CD4-positive, alpha-beta T cell treated with Interleukin-4 for 1 hour (primary cell): ENCODE measurements around the gene CTCFL.
"Not testable (repeated sequence)": the region's sequence is repeated elsewhere in the genome, so short reads cannot be mapped to it uniquely, and the experiment has no call there.

Experiments
- DNase-seq, 2 donors: peaks; one replicate each; pipeline ENCODE4 v3.0.0-alpha.2; 2020 to 2022

CTCFL gene

DNA sequence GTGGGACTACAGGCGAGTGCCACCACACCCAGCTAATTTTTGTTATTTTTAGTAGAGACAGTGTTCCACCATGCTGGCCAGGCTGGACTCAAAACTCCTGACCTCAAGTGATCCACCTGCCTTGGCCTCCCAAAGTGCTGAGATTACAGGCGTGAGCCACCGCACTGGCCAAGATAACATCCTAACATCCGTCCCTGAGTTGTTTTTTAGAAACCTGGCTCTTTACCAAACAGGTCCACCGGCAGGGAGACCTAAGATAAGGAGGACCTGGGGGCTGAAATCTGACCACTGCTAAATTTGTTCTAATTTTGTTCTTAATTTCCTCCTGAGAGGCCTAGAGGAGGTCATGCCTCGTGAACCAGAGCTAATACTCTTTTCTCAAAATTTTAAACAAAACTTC is 20.5 kb downstream of the CTCFL start:
- DNase-seq = no peak

DNA sequence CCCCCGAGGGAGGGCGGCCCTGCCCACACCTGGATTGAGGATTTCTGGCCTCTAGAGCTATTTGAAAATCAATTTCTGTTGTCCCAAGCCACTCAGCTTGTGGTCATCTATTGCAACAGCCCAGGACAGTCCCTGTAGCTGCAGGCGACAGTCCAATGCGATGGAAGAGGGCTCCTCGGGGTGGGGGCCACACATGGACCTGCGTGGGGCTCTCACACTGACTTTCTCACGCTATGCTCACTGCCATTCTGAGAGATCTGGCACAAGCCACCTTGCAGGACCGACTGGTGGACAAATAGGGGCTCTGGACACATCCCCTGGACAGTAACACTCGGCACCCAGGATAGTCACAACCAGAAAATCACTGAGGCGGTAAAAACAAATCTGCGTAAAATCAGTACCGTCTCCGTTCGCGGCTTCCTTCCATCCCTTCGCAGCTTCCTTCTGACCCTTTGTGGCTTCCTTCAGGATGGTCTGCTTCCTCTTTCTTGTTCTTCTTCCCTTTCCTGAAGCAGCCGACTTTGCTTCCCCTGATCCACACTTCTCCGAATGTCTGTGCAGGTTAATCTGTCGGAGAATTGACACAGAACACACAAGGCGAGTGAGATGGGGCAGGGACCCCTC is 21.8 kb downstream of the CTCFL start:
- peak in 1 of 2 donors; percentile 17 for DNase-seq

DNA sequence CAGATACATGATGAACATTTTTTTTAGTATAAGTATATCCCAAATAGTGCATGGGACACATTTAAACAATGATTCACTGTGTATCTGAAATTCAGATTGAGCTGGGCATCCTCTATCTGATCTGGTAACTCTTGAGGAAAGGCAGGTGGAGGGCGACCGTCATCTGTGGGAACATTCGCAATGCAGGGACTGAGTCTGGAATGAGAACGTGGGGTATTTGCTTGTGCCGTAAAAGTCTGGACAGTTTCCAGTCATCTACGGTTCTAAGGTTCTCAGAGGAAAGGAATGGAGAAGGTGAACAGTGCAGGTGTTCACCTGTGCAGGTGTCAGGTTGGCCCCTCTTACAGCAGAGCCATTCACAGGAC is 22.6 kb downstream of the CTCFL start:
- no peak for DNase-seq

DNA sequence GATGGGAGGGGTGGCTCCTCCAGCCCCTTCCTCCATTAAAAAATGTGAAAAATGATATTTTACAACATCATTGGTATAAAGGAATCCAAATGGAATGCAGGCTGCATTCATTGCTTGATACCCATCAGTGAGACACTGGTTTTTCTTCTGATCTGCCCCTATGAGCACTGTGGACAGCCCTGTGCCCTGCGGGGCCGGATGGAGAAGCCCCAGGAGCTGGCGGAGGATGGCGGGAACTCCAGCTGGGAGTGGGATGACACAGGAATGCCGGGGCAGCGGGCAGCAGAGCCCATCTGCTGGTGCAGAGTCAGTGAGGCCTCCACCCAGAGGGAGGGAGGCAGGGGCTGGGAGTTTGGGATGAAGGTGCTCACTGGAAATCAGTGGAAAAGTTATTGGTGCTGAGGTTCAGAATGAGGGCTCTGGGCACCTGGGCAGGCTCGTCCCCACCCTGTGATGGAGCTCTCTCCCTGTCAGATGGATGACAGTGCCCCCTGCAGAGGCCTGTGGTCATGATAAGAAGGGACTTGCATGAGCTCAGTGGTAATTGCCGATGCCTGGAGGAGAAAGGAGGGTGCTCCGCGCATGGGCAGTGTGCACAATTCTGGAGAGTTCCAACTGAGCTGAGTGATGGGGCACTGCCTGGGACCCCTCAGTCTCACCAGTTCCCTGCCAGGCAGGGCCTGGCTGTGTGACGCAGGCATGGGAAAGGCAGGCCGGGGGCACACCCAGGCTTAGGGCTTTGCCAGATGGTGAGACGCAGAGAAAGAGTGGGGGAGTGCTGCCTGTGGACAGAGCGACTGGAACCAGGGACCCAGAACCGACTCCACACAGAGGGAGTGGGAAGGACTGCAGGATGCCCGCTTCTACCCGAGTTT is 23.2 kb downstream of the CTCFL start:
- DNase-seq = no peak

DNA sequence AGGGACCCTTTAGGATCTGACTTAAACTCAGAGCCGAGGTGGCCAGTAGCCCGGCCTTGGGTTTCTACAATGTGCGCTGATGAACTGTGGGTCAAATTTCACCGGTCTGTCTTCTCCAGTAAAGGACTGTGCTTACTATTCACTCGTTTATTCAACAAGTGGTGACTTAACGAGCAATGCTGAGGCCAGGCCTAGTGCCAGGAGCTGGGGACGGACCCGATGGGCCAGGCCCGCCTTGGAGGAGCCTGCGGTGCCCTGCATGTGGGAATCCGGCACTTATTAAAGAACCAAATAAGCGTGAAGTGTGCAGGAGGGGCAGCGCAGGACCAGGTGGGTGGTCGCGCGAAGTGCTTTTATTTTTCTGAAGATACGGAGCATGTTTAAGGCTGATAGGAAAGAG is 24.0 kb downstream of the CTCFL start:
- DNase-seq = no peak

DNA sequence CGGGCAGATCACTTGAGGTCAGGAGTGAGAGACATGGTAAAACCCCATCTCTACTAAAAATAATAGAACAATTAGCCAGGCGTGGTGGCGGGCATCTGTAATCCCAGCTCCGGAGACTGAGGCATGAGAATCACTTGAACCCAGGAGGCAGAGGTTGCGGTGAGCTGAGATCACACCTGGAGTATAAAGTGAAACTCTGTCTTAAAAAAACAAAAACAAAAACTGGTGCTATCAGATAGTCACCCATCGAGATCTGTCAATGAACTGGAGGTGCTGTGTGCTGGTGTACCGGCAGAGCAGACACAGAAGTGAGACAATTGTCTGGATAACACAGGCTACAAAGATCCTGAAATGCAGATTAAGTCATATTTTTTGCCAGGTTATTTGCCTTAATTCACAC is 24.7 kb downstream of the CTCFL start:
- DNase-seq = no peak

DNA sequence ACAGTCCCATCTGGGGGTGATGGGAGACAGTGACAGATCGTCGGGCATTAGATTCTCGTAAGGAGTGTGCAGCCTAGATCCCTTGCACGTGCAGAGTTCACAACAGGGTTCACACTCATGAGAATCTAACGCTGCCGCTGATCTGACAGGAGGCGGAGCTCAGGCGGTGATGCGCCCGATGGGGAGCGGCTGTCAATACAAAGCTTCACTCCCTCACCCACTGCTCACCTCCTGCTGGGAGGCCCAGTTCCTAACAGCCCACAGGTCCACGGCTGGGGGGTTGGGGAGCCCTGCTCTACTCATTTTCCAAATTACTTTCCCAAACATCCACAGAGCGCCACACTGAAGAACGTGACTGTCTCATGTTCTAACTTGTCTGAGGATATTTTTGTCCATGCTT is 25.3 kb downstream of the CTCFL start:
- no peak for DNase-seq

DNA sequence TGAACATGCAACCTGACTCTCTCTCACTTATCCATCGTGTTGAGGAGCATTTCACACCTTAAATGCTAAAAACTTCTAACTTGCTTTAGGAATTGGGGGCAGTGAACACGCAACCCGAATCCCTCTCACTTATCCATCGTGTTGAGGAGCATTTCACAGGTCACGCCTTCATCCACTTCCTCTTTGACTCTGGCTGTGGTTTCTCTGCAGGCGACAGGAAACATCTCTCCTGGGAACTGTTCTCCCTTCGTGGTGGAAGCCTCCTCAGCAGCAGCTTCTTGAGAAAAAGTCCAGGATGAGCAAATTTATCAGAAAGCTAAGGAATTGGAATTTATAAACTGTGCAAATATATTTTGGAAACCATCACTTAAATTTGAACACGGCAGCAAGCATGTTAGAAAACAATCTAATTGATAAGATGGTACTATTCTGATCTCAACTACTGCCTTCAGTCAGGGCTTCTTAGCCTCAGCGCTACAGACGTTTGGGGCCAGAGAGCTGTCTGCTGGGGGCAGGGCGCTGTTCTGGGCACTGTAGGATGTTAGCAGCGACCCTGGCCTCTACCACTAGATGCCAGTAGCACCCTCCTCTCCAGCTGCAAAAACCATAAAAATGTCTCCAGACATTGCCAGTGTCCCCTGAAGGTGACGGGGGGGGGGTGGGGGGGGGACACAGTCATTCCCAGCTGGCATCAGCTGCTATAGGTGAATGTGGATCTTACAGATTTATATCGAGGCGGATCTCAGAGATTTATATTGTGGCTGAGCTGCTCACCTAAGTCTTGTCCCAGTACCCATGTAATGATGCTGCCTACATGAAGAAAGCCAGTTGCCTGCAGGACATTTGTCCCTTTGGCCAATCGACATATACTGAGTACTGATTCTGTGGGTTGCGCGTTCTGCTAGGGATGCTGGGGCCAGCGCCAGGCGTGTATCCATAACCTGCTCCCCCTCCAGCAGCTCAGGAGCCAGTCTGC is 26.2 kb downstream of the CTCFL start:
- DNase-seq = peak; percentile 45 to 53

DNA sequence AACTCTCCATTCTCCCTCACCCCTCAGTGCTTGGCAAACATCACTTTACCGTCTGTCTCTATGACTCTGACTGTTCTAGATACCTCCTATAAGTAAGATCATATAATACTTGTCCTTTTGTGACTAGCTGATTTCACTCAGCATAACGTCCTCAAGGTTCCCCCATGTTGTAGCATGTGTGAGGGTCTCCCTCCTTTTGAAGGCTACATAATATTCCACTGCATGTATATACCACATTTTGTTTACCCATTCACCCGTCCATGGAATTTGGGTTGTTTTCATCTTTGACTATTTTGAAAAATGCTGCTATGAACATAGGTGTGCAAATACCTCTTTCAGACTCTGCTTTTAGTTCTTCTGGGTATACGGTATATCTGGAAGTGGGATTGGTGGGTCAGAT is 28.3 kb downstream of the CTCFL start:
- no peak for DNase-seq

DNA sequence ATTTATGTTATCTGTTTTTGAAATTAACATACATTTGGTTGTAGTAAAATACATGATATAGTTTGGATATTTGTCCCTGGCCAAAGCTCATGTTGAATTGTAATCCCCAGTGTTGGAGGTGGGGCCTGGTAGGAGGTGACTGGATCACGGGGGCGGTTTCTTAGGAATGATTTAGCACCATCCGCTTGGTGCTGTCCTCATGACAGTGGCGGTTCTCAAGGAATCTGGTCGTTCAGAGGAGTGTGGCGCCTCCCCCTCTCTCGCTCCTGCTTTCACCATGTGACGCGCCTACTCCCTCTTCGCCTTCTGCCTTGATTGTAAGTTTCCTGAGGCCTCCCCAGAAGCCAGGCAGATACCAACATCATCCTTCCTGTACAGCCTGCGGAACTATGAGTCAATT is 29.0 kb downstream of the CTCFL start:
- no peak for DNase-seq

DNA sequence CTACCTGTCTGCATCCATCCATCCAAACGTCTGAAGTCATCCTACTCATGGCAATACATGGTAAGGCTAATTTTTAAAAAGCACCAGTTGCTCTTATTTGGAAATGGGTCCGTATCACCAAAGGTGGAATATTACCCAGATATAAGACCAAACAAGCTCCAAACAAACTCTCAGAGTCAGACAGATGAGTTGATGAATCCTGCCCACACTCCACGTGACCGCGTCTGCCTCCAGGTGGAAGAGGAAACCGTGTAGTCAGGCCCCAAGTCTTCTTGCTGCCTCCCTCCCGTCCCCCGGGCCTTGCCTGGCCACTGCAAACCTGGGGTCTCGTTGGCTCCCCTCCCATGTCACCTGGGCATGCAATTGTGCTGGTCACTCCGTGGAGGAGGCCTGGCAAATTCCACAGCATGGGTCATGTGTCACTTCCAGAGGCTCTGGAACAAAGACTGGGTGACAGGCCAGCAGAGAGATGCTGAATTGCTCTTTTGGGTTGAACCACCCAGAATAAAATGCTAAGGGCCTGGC is 31.8 kb downstream of the CTCFL start:
- DNase-seq = no peak

DNA sequence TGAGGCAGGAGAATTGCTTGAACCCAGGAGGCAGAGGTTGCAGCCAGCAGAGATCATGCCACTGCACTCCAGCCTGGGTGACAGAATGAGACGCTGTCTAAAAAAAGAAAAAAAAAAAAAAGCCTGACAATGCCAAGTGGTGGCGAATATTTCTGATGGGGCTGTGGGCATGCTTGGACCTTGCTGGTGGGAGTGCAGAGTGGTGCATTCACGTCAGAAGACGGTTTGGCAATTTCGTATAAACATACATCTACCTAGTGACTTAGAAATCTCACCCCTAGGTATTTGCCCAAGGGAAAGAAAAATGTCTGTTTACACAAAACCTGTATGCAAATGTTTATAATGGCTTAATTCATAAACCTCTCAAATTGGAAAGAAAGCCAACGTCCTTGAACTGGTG is 33.6 kb downstream of the CTCFL start:
- no peak for DNase-seq

DNA sequence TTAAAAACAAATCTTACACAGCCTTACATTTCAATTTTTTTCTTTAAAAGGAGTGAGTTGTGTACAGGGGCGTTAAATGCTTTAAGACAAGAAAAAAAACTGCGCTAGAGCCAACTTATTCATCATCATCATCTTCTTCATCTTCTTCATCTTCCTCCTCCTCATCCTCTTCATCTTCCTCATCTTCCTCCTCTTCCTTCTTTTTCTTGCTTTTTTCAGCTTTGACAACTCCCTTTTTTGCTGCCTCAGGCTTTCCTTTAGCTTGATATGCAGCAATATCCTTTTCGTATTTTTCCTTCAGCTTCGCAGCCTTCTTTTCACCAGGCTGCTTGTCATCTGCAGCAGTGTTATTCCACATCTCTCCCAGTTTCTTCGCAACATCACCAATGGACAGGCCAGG is 36.7 kb downstream of the CTCFL start:
- not testable (repeated sequence) for DNase-seq

DNA sequence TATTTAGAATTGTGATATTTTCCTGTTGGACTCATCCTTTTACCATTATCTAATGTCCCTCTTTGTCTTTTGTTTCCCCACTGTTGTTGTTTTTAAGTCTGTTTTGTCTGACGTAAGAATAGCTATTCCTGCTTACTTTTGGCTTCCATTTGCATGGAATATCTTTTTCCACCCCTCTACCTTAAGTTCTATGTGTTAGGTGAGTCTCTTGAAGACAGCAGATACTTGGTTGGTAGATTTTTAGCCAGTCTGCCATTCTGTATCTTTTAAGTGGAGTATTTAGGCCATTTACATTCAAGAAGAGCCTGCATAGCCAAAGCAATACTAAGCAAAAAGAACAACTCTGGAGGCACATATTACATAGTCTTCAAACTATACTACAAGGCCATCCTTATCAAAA is 39.2 kb downstream of the CTCFL start:
- DNase-seq = no peak

DNA sequence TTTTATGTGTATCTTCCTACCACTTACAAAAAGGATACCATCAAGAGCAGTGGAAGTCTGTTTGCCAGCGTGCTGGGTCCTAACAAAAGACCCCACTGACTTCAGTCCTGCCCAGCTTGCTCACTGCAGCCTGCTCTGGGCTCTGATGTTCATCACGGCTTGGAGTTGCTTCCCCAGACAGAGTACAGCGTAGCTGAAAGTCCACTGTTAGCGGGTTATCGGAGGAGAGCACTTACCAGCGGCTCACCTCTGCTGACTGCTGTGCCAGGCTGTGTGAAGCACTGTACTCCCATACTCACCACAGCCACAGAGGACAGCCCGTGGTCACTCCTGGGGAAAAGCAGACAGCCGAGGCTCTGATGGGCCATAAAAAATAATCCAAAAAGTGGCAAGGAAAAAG is 40.2 kb downstream of the CTCFL start:
- DNase-seq = no peak

DNA sequence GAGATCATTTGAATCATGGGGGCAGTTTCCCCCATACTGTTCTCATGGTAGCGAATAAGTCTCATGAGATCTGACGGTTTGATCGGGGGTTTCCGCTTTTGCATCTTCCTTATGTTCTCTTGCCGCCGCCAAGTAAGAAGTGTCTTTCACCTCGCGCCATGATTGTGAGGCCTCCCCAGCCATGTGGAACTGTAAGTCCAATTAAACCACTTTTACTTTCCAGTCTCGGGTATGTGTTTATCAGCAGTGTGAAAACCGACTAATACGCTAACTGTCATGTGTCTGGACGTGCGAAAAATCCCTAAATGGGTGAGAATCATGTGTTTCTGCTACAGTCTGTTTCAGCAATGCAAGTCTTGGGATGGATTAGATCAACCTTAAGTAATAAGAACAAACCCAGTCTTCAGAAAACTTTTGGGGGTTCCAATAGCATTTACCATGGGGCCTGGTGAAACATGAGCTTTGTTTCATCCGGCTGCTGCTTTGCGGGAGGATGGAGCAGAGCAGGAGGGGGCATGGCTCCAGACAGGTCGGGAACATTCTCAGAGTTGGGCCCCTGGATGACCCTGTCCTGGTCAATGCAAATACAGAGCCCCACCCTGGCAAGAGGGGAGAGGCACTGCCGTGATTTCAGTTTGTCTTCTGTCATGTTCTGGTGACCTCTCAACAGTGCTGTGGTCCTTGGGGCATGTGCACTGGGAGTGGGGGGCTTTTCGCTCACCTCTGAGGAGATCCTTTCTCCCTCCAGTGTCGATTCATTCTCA is 41.5 kb downstream of the CTCFL start:
- DNase-seq = peak in 1 of 2 donors; percentile 38

DNA sequence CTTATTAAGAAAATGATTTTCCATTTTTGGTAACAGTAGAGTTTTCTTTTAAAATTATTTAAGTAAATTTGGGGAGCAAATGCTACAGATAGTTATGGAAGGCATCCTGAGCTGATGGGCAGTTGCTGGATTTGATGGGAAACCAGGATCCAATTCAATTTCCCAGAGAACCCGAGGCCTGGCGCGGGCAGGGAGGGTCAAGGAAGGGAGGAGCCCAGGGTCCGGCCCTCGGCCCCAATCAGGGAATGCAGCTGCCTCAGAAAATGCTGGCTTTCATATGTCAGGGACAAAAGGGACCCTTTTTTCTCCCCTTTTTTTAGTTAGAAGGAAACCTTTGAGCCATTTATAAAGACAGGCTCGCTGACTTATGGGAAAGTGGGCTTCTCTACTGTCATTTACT is 42.1 kb downstream of the CTCFL start:
- no peak for DNase-seq

DNA sequence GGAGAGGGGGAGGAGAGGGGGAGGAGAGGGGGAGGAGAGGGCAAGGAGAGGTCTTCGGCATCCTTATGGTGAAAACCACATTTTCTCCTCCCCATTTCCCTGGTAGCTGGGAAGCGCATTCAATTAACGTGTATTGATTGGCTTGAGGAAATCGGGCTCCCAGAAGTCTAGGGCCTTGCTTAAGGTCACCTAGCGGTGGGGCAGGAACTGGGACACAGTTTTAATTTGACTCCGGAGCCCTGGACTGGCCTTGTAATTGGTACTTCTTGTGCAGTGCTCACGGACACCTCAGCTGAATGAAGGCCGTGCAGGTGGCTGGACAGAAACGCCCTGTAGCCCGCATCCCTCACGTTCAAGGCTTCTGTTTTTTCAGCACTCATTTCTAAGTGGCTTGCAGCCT is 42.8 kb downstream of the CTCFL start:
- DNase-seq = no peak

DNA sequence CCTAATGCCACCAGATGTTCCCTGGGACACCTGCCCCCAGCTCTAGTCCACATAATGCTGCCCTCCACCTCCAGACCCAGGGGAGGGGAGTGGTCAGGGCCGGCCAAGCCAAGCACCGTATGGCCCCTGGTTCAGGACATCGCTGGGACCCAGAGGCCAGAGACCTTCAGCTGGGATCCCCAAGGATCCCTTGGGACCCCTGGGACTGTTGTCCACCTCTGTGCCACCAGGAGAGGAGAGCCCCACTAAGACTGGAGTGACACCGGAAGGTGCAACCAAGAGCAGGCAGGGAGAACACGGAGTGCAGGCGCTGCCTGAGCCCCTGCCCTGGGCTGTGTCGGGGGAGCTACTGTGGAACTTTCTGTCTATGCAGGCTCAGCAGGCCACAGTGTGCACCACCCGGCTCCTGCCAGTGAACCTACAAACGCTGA is 43.6 kb downstream of the CTCFL start:
- DNase-seq = no peak

DNA sequence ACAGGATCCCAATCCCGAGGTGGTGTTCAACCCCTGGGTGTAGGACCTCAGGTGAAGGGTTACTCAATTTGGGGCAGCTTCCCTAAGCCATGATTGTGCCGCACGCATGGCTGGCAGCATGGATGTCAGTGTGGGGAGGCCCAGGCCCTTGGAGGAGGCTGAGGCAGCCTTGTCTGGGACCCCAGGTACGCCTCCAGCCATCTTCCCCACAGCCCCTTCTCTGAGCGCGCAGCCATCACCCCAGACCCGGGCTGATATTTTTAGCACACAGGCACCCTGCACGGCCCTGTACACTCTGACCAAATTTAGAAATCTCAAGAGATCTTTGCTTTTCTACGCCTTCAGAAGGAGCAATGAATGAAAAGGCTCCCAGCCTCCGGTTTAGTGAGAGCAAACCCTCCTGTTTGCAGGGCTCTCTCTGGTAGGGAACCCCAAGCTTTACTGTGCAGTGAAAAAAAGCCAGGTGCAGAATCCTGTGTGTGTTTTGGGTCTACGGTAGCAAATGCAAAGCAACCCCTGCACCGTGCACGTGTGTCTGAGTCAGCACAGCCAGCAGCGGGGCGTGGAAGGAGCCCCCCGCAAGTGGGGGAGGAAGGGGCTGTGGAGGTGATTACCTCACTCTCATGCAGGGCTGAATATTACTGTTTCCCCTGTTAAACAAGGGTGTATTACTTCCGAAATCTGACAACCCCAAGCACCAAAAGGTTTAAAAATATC is 44.3 kb downstream of the CTCFL start:
- peak in 1 of 2 donors; percentile 47 for DNase-seq

DNA sequence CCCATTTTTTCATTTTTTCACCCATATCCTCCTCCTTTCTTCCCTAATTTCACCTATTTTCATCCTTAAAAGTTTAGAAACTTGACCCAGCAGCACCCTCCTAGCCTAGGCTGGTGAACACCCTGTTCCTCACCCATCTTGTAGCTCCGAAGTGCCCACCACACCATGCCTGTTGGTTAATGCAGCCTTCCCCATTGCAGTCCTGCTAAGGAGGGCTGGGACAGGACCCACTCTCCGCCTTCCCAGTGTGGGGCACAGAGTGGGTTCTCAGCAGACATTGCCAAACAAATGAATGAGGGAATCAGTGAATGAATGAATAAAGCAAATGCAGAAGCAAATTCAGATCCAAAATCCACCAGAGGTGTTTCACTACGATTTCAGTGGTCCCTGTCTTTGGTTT is 45.7 kb downstream of the CTCFL start:
- no peak for DNase-seq

DNA sequence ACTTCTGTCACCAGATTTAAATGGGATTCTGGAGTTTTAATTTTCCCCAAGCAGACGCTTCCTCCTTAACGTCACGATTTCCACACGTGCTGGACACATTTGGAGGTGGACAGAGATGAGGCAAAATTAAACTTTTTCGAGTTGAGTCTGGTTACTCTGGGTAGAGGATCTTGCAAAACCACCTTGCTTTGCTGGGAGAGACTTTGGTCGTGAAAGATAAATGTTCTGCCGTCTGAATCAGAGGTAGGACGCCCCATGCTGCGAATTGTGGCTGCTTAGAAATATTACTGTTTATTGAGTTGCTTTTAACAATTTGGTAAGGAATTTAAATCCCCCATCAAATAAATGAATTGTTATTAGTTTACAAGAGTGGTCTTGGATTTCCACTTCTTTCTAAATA is 46.8 kb downstream of the CTCFL start:
- DNase-seq = no peak
